Subcutaneous abdominal adipose tissue (tissue), 5 donors: ENCODE results near the gene RHBG.

Experiments used
- H3K27ac ChIP-seq: one replicate; pipeline ENCODE4 v1.7.0; 2013; ENCODE audit warnings: low read depth, mild to moderate bottlenecking, inconsistent platforms, low read length, moderate library complexity
- H3K27me3 ChIP-seq, 5 donors: one replicate each; pipeline ENCODE4 v1.7.0; 2013; ENCODE audit warnings: low read length in 5 of 5, inconsistent platforms in 1 of 5; ENCODE audit not compliant: control insufficient read depth in 5 of 5, insufficient read depth in 4 of 5
- H3K36me3 ChIP-seq, 5 donors: one replicate each; pipeline ENCODE4 v1.7.0; 2013; ENCODE audit warnings: low read length in 5 of 5; ENCODE audit not compliant: control insufficient read depth in 5 of 5, insufficient read depth in 5 of 5
- H3K4me1 ChIP-seq, 5 donors: one replicate each; pipeline ENCODE4 v1.7.0; 2013; ENCODE audit warnings: low read length in 5 of 5, mild to moderate bottlenecking in 3 of 5, moderate library complexity in 1 of 5; ENCODE audit not compliant: control insufficient read depth in 5 of 5, insufficient read depth in 5 of 5
- H3K4me3 ChIP-seq, 5 donors: one replicate each; pipeline ENCODE4 v1.7.0; 2013; ENCODE audit warnings: low read length in 5 of 5, low read depth in 1 of 5
- H3K9ac ChIP-seq, 5 donors: one replicate each; pipeline ENCODE4 v1.7.0; 2013; ENCODE audit warnings: low read length in 5 of 5, mild to moderate bottlenecking in 4 of 5, moderate library complexity in 3 of 5
- H3K9me3 ChIP-seq, 5 donors: one replicate each; pipeline ENCODE4 v1.7.0; 2013; ENCODE audit warnings: low read length in 5 of 5; ENCODE audit not compliant: control insufficient read depth in 5 of 5
- donor health status: healthy.
- donor health status: healthy.
- donor health status: healthy.
- donor health status: healthy.
- donor health status: healthy.

Gene RHBG

DNA sequence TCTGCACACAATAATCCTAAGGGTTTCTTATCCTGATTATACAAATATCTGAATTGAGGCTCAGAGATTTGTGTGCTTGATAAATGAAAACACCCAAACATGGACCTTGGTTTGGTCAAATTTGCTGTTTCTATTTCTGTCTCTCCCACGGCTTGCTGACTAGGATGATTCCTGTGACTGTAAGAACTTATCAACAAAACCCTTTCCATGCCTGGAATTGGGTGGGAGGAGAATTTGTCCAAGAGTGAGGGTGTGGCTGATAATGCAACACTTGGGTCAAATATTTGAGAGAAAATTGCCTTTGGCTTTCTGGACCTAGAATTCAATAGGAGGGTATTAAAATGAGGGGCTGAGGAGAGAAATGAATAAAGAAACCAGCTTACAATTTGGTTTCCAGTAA, 48.0 kb downstream of the RHBG start:
- no peak overlapping the region for H3K4me3 ChIP-seq

DNA sequence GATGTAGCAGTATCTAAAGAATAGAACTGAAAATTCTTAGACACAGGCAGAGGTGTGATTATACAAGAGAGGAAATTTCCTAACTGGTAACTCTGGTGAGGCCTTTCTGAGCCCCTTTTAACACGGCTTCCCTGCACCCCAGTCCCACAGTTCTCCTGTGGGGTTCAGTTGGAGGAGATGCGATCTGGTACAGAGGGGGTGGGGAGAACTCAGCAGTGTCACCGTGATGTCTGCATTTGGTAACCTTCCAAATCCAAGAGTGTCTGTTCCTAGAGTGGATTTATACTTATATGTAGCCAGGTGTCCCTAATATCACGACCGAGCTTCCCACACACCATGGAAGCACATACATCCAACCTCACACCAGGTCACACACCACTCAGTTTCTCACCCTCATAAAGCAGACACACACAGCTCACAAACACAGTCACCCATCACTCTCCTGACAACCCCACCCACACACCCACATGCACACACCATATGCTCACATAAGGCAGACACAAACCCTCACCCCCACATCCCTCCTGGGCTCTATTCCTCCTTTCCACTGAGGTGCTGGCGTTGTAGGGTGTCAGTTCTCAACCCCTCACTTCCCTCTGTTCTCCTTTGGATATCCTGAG, 48.5 kb downstream of the RHBG start:
- H3K4me1 ChIP-seq, result peaks cover 0 to 26% (median 22%) of the 10 kb centered on the region in 5 donors
- H3K27ac ChIP-seq, result no peak overlapping the region
- H3K27me3 ChIP-seq, result peaks cover 61 to 89% (median 80%) of the 10 kb centered on the region in 5 donors
- H3K4me3 ChIP-seq, result no peak overlapping the region
- no peaks in the 10 kb centered on the region for H3K36me3 ChIP-seq
- no peak overlapping the region for H3K9ac ChIP-seq
- H3K9me3 ChIP-seq, result peaks cover 0 to 3% (median 0%) of the 10 kb centered on the region in 5 donors

More for the DNA sequence above, 48.0 kb downstream of the RHBG start:
- Histone ChIP-seq H3K27ac (no peak overlapping the region), H3K4me1 (peaks cover 0 to 26% (median 22%) of the 10 kb centered on the region in 5 donors), H3K36me3 (no peaks in the 10 kb centered on the region), H3K9me3 (peaks cover 0 to 3% (median 0%) of the 10 kb centered on the region in 5 donors), H3K27me3 (peaks cover 55 to 84% (median 75%) of the 10 kb centered on the region in 5 donors), H3K9ac (no peak overlapping the region)

DNA sequence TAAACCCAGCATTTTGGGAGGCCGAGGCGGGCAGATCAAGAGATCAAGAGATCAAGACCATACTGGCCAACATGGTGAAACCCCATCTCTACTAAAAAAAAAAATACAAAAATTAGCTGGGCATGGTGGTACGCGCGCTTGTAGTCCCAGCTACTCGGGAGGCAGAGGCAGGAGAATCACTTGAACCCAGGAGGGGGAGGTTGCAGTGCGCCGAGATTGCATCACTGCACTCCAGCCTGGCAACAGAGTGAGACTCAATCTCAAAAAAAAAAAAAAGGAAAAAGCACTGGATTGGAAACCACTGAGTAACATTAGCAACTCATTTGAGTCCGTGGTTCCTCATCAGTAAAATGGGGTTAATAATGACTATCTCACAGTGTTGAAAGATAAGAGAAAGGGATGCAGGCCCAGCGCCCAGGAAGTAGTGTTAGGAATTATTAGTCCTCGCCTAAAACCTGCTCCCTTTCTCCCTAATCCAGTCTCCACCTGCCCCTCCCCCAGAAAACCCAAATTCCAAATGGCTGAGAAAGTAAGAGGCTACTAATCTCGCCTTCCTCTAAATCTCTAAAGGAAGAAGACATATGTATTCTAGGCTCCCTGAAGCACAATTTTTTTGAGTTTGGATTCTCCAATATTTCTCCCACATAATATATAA, 49.5 kb downstream of the RHBG start:
- no peaks in the 10 kb centered on the region for H3K36me3 ChIP-seq
- peaks cover 56 to 95% (median 84%) of the 10 kb centered on the region in 5 donors for H3K27me3 ChIP-seq
- no peak overlapping the region for H3K27ac ChIP-seq
- no peak overlapping the region for H3K9ac ChIP-seq
- peaks cover 0 to 26% (median 22%) of the 10 kb centered on the region in 5 donors for H3K4me1 ChIP-seq
- H3K9me3 ChIP-seq, result peaks cover 0 to 3% (median 0%) of the 10 kb centered on the region in 5 donors
- H3K4me3 ChIP-seq, result no peak overlapping the region

DNA sequence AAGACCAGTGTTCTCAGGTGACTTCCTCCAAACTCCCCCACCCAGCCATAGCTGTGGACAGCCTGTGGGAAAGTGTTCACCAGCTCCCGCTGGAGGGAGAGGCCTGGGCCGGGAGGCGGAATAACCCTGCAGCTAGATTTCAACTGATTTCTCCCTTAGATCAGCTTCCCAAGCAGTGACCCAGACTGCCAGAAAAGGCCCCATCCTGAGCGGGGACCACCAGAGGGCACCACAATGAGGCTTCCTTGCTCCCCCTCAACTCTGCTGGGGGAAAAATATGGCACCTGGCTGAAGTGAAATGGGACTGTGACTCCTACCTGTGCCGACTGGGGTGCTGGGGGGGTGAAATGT, 50.8 kb downstream of the RHBG start:
- H3K9me3 ChIP-seq, result no peaks in the 10 kb centered on the region
- H3K27ac ChIP-seq, result no peak overlapping the region
- H3K4me1 ChIP-seq, result peaks cover 0 to 26% (median 22%) of the 10 kb centered on the region in 5 donors
- H3K9ac ChIP-seq, result no peak overlapping the region
- no peaks in the 10 kb centered on the region for H3K36me3 ChIP-seq
- peak overlapping the region in 2 of 5 donors; percentile 24 to 59 for H3K4me3 ChIP-seq
- H3K27me3 ChIP-seq, result peaks cover 56 to 91% (median 75%) of the 10 kb centered on the region in 5 donors

DNA sequence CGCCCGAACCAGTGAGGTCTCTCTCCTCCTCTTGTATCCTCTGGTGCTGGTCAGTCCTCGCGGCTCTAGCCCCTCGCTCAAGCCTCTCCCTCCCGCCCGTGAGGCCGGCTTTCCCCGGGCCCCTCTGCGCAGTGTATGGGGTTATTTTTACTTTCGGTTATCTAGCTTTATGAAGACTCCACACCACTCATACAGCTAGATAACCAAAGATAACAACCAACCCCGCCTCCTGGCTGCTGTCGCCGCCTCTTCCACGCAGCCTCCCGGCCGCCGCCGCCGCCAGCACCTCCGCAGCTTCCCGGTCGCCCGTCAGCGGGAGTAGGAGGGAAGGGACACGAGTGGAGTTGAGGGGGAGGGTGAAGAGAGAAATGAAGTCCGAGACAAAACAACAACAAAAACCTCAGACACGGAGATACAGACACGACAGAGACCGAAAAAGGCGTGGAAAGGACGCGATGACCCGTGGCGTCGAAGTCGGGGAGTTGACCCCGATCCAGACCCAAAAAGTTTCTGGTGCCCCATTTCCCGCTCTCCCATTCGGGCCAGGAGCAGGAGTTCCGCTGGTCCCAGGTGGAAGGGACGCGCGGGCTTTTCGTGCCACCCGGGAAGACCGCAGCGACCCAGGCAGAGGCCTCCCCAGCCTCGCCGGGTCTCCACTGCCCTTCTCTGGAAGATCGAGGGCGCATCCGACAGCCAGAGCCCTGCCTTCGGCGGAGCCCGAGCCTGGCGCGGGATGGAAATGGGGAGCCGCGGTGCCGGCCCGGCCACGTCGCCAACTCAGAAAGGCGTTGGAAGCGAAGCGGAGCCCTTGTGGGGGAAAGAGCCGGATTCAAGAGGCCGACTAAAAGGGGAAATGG, 51.4 kb downstream of the RHBG start:
- Histone ChIP-seq H3K36me3 (no peaks in the 10 kb centered on the region), H3K27me3 (peaks cover 50 to 88% (median 73%) of the 10 kb centered on the region in 5 donors), H3K4me3 (peak overlapping the region in 4 of 5 donors; percentile 6 to 59 (median 34)), H3K27ac (no peak overlapping the region), H3K9me3 (no peaks in the 10 kb centered on the region), H3K9ac (peak overlapping the region in 1 of 5 donors; percentile 10), H3K4me1 (peaks cover 0 to 26% (median 22%) of the 10 kb centered on the region in 5 donors)

DNA sequence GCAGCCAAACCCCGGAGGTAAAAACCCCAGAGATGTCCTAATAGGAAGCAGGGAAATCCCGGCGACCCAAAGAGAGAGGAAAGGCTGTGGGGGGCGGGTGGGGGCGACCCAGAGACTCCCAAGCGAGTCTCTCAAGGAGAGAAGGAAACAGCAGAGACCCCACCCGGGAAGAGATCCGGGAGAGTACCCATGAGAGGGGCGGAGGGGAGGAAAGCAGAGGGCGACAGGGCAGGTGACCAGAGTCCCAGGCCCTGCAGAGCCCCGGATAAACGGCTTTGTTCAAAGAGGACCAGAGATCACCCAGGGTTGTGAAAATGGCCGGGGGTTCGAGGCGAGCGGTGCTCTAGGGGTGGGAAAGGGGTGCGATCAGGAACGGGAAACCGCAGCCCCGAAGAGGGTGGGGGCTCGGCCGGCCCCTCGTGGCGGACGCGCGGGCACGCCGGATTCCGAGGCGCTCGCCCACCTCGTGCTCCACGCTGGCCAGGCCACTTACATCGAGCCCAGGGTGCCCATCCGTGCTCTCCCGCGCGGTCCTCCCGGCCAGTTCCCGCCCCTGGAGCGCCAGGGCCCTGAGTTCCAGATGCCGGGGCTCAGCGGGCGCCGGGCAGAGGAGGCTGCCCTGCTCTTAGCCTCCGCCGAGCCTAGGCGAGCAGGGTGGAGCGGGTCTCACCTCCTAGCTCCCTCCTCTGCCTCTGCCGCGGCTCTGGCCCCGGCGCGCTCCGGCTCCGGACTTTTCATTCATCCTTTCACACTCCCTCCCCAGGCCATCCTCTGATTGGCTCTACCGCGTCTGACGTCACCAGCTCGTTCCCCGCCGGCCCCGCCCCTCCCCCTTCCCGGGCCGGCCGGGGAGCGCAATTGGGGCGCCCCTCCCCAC, 52.3 kb downstream of the RHBG start:
- Histone ChIP-seq H3K4me1 (peaks cover 0 to 26% (median 22%) of the 10 kb centered on the region in 5 donors), H3K4me3 (peak overlapping the region in 4 of 5 donors; percentile 17 to 59 (median 35)), H3K27me3 (peaks cover 46 to 87% (median 73%) of the 10 kb centered on the region in 5 donors), H3K36me3 (no peaks in the 10 kb centered on the region), H3K9me3 (no peaks in the 10 kb centered on the region), H3K27ac (no peak overlapping the region), H3K9ac (peak overlapping the region in 1 of 5 donors; percentile 41)

DNA sequence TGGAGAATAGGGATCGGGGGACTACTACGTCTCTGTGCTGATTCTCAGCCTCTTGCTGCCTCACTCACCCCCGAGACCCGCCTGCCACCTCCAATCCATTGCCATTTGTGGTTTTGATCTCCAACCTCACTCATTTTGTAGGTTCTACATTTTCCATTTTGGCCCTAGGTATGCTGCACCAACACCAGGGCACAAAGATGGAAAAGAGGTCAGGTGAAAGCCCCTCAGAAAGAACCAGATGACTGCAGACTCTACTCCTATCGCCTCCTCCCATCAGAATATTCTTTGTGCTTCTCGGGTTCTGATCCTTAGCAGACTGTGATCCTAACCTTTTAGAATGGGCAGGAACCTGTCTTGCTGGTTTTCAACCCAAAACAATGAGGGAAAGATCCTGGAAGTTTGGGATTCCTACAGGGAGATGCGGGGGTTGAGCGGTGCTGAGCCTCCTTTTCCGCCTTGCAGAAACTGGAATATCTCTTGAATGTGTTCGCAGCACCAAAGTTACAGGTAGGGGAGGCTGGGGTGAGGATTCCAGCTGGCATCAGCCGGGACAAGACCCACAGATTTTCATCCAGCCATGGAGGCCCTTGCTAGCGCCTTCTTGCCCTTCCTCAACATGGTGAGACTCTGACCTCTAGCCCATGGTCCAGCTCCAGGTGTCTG, 53.1 kb downstream of the RHBG start:
- Histone ChIP-seq H3K4me3 (peak overlapping the region in 3 of 5 donors; percentile 17 to 59 (median 17)), H3K4me1 (peaks cover 0 to 26% (median 22%) of the 10 kb centered on the region in 5 donors), H3K27me3 (peaks cover 39 to 82% (median 69%) of the 10 kb centered on the region in 5 donors), H3K9ac (no peak overlapping the region), H3K36me3 (no peaks in the 10 kb centered on the region), H3K9me3 (no peaks in the 10 kb centered on the region), H3K27ac (no peak overlapping the region)

DNA sequence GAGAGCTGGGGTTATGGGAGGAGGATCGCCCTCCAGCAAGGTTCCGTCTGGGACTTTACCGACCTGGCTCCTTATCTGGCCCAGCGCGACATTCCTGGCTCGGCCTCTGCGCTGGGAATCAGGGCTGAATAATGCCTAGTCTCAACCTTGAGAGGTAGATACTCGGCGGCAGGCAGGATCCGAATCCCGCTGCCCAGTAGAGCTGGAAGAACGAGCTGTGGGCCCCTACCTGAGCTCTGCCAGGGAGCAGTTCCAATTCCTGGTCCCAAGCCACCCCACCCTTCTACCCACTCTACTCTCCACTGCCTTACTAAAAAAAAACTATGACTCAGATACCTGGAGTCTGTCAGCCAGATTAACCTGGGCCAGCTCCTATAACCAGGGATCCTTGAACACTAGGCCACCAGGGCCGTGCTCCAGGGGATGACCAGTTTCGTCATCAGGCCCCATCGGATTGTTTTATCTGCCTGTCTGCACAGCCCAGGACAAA, 53.6 kb downstream of the RHBG start:
- Histone ChIP-seq H3K36me3 (no peaks in the 10 kb centered on the region), H3K9ac (no peak overlapping the region), H3K4me1 (peaks cover 0 to 26% (median 22%) of the 10 kb centered on the region in 5 donors), H3K9me3 (no peaks in the 10 kb centered on the region), H3K27me3 (peaks cover 37 to 76% (median 65%) of the 10 kb centered on the region in 5 donors), H3K4me3 (no peak overlapping the region), H3K27ac (no peak overlapping the region)
